ENCODE data around the gene CCDC88C.
"Not testable (repeated sequence)": the region's sequence is repeated elsewhere in the genome, so short reads cannot be mapped to it uniquely, and the experiment has no call there.

Gene CCDC88C

DNA sequence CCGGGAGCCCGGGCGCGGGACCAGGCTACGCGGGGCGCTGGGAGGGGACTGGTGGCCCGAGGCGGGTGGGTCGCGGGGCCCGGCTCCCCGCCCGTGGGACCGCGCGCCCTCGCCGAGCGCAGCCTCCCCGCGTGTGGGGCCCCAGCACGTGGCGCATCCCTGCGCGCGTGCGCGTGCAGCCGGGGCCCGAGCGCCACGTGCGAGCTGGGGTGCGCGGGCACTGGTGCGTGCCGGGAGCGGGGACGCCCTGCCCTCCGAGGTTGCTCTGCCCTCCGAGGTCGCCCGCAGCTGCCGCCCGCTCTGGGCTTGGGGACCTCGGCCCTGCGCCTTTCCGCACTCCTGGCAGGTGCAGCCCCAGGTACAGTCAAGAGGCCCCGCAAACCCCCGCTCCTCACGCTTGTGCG is 365 bp upstream of the CCDC88C start:
- DNase-seq, result peak; percentile 77

DNA sequence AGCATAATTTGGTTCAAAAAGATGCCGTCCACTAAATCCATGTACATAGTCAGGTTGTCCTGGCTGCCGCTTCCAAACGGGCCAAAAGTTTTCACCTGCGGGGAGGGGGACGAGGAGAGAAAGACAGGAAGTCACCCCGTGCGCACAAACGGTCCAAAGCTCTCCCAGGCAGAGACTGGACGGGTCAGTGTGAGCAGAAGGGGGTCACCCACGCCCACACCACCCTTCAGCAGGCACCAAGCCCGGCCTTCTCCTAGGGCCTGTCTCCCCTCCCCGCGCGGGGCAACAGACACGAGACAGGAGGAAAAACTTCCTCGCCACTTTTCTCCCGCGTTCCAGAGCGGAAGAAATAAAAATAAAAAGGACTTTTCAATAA is 888 bp downstream of the CCDC88C start:
- no peak for DNase-seq

- no peak for DNase-seq
Measured at GRCh38 chr14:91415794-91416743, 1.6 kb downstream of the CCDC88C start.

DNA sequence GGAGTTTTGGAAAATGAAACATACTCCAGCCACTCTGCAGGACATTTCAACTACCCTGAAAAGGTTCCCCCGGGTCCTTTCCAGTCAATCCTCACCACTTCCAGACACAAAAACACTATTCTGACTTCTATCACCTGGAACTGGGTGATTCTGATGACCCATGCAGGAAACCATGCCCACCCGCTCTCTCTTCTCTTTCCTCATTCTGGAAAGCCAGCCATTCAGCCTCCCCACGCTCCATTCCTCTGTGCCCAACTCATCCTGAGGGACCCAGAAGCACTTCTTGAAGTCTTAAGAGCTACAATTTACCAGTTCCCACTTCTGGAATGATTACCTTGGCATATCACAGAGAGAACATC is 3.2 kb downstream of the CCDC88C start:
- DNase-seq, result no peak

DNA sequence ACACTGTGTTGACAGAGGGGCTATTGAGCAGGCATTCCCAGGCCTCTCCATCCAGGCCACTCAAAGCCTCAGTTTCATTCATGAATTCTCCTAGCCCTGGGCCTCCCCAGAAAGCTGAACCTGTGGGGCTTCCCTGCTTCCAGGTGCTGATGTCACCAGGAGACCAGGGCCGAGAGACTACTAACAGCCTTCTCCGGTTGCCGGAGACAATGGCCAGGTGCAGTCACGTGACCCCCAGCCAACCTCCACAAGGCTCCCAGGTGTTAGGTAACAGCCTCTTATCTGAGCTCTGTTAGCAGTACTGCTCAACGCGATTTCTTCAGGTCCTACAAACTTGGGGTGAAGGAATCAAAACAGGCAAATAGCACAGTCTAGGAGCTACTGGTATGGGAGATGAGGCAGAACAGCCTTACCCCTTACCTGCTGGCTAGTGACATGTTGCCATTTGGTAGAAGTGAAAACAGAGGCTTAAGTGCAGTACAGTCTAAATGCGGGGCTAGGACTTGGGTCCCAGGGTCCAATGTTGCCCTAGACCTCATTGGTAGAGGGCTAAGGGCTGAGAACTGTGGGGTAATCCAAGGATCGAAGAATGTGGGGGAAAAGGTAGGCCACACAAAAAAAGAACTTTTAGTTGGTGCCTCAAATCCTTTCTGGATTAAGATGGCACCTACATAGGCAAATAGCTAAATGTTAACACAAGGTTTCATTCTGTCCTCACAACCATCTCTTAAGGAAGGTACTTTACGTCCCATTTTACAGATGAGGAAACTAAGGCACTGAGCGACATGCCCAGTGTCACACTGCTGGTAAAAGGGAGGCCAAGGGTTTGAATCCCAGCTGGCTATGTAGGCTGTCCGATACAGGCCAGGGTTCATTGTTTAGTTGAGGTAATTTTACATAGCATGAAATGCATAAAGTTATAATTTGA is 3.8 kb downstream of the CCDC88C start:
- no peak for DNase-seq

DNA sequence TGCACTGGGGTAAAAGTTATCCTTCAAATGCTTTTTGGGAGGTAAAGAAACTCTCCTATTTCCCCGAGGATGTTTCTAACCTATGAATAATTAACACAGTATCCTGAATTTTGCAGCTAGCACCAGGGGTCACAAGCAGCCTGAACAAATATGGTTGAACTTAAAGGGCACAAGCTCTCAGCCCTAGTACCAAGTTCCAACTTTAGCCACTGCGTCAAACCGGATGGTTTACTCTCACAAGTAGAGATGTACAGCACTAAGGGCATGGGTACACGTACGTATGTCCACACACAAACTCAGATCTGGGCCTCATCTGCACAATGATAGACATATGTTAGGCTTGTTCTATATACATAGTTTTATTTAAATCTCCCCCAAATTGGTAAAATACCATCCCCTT is 4.7 kb downstream of the CCDC88C start:
- no peak for DNase-seq

DNA sequence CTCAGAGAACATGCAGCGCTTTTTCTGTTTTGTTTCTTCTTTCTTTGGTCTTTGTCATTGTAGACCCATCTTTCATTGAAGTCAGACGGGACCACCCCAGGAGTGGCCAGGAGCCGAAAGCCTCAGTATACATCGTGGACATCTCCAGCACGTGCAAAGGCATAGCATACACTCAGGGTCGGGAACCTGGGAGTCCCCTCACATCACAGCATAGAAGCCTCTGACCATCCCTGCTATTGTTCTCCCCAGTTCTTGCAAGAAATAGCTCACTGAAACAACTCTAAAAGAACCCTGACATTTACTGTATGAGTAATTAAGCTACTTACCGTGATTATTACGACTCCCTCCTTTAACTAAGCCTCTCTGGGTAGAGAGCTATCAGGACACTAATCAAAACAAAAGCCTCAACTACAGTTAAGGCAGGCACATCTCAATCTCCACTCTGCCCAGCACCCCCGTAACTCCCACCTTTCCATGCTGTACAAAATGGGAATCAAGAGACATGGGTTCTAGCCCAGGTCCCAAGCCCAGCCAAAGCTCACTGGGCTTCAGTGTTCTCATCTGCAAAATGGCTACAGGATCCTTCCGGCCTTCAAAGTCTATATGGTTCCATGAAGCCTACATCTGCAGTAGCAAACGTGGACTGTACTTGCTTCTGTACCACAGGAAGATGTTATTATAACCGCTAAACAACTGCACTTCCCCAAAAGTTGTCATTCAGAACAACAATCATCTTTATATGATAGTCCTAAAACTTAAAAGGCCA is 6.7 kb downstream of the CCDC88C start:
- no peak for DNase-seq

- no peak for DNase-seq
Measured at GRCh38 chr14:91409928-91410718, 7.5 kb downstream of the CCDC88C start.

- not testable (repeated sequence) for DNase-seq
Measured at GRCh38 chr14:91409240-91409639, 8.4 kb downstream of the CCDC88C start.

- DNase-seq, result no peak
Measured at GRCh38 chr14:91406982-91407381, 10.6 kb downstream of the CCDC88C start.

GRCh38 chr14:91406451-91406850 is 11.2 kb downstream of the CCDC88C start:
- DNase-seq, result no peak

- no peak for DNase-seq
Measured at GRCh38 chr14:91405724-91406435, 11.7 kb downstream of the CCDC88C start.

GRCh38 chr14:91405241-91405721 is 12.3 kb downstream of the CCDC88C start:
- DNase-seq, result no peak

DNA sequence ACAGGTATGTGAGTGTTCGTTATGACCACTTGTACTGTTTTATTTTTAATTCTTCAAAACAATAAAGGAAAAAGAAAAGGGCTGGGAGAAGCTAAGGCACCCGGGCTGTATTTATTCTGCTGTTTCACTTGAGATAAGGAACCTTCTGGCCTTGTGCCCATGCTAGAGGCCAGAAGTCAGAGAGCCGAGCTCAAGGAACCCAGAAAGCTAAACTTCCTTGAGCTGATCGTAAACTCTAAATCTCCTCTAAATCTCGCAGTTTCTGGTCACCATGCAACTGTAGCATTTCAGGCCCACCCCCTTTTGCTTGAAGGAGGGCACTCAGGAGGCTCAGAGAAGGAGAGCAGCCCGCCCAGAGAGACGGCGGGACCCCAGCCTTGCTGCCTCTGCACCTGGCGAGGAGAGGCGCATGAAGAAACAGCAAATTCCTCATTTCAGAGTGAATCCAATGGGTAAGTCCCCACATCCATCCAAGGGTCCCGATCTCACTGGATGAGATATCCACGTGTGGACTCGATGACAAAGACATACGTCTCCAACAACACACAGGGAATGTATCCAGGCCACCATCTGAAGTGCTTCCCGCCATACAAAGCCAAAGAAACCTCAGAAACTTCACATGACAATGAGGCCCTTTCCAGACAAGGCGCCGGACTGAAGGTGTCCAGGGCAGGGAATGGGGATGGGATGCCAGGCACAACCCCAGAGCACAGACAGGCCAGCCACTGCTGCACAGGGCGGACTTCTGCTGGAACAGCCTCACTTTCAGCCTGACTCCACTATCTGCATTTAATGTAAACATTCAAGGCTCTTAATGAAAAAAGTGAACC is 14.6 kb downstream of the CCDC88C start:
- no peak for DNase-seq

DNA sequence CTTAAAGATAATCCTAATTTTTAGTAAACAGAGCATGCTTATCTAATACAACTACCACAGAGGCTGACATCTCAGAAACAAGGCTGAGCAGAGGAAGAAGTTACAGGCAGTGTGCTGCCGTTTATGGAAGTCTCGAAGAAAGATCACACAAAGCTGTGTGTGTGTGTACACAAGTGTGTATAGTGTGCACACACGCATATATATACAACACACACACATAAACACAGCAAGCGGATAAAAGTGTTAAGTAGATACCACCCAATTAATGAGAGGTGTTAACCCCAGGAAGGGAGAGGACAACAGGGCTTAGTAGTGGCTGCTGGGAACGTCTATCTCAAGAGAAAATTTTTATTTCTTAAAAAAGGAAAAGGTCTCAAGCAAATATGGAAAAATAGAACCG is 15.3 kb downstream of the CCDC88C start:
- no peak for DNase-seq

GRCh38 chr14:91401751-91402150 is 15.9 kb downstream of the CCDC88C start:
- DNase-seq, result no peak

DNA sequence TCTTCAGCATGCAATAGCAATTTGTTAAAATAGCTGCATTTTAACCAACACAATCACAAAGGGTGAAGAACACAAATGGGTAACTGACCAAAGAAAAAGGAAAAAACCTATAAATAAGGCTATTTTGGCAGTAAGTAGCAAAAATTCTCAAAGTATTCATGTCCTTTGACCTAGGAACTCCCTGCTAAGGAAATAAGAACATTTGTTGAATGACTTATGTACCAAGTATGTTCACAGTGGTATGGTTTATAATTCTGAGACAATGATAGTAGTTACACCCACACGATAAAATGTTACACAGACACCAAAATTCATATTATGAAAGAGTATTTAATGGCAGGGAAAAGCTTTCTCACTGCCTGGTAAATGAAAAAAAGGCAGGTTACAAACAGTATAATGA is 16.9 kb downstream of the CCDC88C start:
- DNase-seq, result no peak

DNA sequence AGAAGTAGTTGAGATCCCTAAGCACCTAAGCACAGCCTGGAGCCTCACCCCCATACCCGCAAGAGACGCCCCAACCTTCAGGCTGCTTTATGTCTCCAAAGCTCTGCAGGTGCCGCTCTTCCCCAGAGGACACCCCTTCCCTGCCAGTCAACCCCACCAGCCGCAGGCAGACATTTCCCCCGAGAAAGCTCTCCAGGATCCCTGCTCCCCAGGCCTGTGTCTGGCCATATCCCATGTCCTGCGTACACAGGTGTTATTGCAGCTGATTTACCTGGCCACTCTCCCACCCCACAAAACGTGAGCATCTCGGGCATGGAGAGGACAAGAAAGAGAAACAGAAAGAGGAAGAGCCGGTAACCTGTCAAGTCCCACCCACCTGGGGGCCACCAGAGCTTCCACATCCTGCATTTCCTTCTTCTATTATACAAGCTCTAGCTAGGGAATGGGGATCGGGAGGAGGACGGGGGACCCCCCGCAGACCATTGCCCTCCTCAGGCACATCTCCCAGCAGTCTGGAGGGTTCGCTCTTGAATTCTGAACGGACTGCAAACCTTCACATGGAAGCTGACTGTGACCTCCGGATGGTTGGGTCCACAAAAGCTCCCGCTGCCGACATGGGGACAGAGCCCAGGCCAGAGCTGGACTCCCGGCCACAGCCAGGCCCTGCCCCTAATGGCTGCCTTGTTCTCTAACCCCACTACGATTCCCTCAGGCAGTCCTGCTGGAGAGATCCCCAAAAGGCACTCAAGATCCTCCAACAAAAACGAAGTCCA is 17.6 kb downstream of the CCDC88C start:
- no peak for DNase-seq

DNA sequence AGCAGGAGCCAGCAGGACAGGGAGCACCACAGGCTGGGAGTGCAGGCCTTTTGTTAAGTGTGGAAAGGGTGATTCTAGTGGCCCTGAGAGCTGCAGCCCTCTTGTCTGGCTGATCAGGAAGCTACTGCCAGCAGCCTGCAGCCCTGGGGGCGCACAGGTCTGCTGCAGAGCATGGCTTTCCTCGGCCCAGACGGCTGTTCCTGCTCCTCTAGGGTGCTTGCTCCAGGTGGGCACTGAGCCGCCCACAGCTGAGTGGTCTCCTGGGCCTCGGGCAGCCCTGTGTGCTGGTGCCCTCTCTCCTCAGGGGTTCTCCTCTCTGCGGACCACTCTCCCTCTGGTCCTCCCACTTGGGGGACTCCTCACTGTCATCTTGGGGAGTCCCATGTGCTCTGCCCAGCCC is 18.9 kb downstream of the CCDC88C start:
- DNase-seq, result no peak

All from NCI-H1694 treated with DMSO at 0.1 percent for 48 hours (cell line).